Esophagus squamous epithelium (tissue), 4 donors: ENCODE data around the gene CXXC5.

Experiments
- POLR2A ChIP-seq, 4 donors: fragments of 450-650 bp; IDR thresholded peaks; one replicate each; pipeline ENCODE4 v1.6.1; 2017; ENCODE audit warnings: antibody characterized with exemption in 4 of 4, mild to moderate bottlenecking in 4 of 4, moderate library complexity in 3 of 4
- TF ChIP-seq, protein P1 (sequence below), 6 experiments: fragments of 450-650 bp in 4 of 6; fragments of 200-600 bp in 2 of 6; sonication (generic) in 2 of 6; IDR thresholded peaks; one replicate each; pipeline ENCODE4 v1.5.1; 2016 to 2019; ENCODE audit warnings: antibody characterized with exemption in 6 of 6, mild to moderate bottlenecking in 4 of 6, moderate library complexity in 4 of 6

- TF ChIP-seq POLR2A (IDR thresholded peaks at IDR 0.05): no peak
- TF ChIP-seq, protein P1, sequence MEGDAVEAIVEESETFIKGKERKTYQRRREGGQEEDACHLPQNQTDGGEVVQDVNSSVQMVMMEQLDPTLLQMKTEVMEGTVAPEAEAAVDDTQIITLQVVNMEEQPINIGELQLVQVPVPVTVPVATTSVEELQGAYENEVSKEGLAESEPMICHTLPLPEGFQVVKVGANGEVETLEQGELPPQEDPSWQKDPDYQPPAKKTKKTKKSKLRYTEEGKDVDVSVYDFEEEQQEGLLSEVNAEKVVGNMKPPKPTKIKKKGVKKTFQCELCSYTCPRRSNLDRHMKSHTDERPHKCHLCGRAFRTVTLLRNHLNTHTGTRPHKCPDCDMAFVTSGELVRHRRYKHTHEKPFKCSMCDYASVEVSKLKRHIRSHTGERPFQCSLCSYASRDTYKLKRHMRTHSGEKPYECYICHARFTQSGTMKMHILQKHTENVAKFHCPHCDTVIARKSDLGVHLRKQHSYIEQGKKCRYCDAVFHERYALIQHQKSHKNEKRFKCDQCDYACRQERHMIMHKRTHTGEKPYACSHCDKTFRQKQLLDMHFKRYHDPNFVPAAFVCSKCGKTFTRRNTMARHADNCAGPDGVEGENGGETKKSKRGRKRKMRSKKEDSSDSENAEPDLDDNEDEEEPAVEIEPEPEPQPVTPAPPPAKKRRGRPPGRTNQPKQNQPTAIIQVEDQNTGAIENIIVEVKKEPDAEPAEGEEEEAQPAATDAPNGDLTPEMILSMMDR (IDR thresholded peaks at IDR 0.05): peak in 3 of 6 experiments; percentile 30 to 39 (median 33)
Observed at GRCh38 chr5:139650031-139650688, 2.0 kb downstream of the CXXC5 start.
